ENCODE results near the gene PACRG.

PACRG gene

GRCh38 chr6:162957062-162957461 is 229.3 kb downstream of the PACRG start:
- H3K27ac ChIP-seq (ENCODE audit: low read length): no peak overlapping the region

DNA sequence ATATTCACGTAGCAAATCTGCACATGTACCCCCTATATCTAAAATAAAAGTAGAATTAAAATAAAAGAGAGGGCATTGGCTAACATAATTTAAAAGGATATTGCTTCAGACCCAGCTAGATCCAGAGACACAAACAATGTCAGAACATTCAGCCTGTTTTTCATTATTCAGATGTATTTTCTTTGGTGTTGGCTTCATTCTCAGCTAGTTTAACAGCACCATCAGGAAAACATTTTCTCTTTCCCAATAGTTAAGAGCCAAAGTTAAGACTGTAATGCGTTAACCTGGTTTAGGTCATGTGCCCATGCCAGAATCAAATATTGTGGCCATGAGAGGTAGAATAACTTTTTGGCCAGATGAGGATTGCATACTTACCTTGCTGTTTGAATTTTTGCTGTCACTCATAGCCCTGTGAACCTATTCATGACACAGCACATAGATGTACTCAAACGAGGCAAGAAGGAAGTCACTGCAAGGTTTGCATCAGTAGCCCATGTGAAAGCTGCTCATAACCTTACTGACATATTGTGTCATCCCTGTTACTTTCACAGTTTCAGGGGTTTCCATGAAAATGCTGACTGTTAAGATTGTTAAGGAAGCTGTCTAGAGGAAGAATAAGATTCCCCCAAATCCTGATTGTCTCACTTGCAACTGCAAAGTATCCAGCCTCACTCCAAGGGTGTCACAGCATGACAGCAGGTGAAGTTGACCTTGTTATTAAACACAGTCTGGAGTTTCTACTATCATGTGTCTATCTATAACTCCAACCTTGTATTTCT is 233.1 kb downstream of the PACRG start:
- Histone ChIP-seq H3K27ac (ENCODE audit: low read length) (no peak overlapping the region), H3K36me3 (ENCODE audit: control insufficient read depth, insufficient read depth, low read length) (no peaks in the 10 kb centered on the region), H3K9me3 (ENCODE audit: control insufficient read depth, insufficient read depth, low read length) (no peaks in the 10 kb centered on the region), H3K27me3 (ENCODE audit: control insufficient read depth, insufficient read depth, low read length) (no peaks in the 10 kb centered on the region), H3K4me1 (ENCODE audit: control insufficient read depth, insufficient read depth, low read length) (no peaks in the 10 kb centered on the region), H3K4me3 (ENCODE audit: low read length) (no peak overlapping the region)
- WGBS (ENCODE audit: insufficient coverage, insufficient read length): no CpG with 5 or more reads among the region's 3 CpGs
- DNase-seq (ENCODE audit: low read depth, low spot score): no peak

More at GRCh38 chr6:162957062-162957461, 229.3 kb downstream of the PACRG start:
- Histone ChIP-seq H3K36me3 (ENCODE audit: control insufficient read depth, insufficient read depth, low read length) (no peaks in the 10 kb centered on the region), H3K4me3 (ENCODE audit: low read length) (no peak overlapping the region), H3K4me1 (ENCODE audit: control insufficient read depth, insufficient read depth, low read length) (no peaks in the 10 kb centered on the region), H3K27me3 (ENCODE audit: control insufficient read depth, insufficient read depth, low read length) (no peaks in the 10 kb centered on the region), H3K9me3 (ENCODE audit: control insufficient read depth, insufficient read depth, low read length) (no peaks in the 10 kb centered on the region)
- no CpG with 5 or more reads among the region's 3 CpGs for WGBS (ENCODE audit: insufficient coverage, insufficient read length)
- no peak for DNase-seq (ENCODE audit: low read depth, low spot score)

- H3K36me3 ChIP-seq (ENCODE audit: control insufficient read depth, insufficient read depth, low read length): no peaks in the 10 kb centered on the region
- no peak for DNase-seq (ENCODE audit: low read depth, low spot score)
- no peak overlapping the region for H3K27ac ChIP-seq (ENCODE audit: low read length)
- no peaks in the 10 kb centered on the region for H3K4me1 ChIP-seq (ENCODE audit: control insufficient read depth, insufficient read depth, low read length)
- H3K9me3 ChIP-seq (ENCODE audit: control insufficient read depth, insufficient read depth, low read length): no peaks in the 10 kb centered on the region
- H3K4me3 ChIP-seq (ENCODE audit: low read length): no peak overlapping the region
- H3K27me3 ChIP-seq (ENCODE audit: control insufficient read depth, insufficient read depth, low read length): no peaks in the 10 kb centered on the region
These were observed 234.3 kb downstream of the PACRG start for GRCh38 chr6:162962093-162962492.

GRCh38 chr6:162963861-162964260 is 236.1 kb downstream of the PACRG start:
- Histone ChIP-seq H3K4me1 (ENCODE audit: control insufficient read depth, insufficient read depth, low read length) (no peaks in the 10 kb centered on the region), H3K36me3 (ENCODE audit: control insufficient read depth, insufficient read depth, low read length) (no peaks in the 10 kb centered on the region), H3K4me3 (ENCODE audit: low read length) (no peak overlapping the region), H3K9me3 (ENCODE audit: control insufficient read depth, insufficient read depth, low read length) (no peaks in the 10 kb centered on the region), H3K27ac (ENCODE audit: low read length) (no peak overlapping the region), H3K27me3 (ENCODE audit: control insufficient read depth, insufficient read depth, low read length) (no peaks in the 10 kb centered on the region)
- WGBS (ENCODE audit: insufficient coverage, insufficient read length): no CpG with 5 or more reads among the region's 1 CpG
- DNase-seq (ENCODE audit: low read depth, low spot score): no peak

- H3K27me3 ChIP-seq (ENCODE audit: control insufficient read depth, insufficient read depth, low read length): no peaks in the 10 kb centered on the region
- H3K36me3 ChIP-seq (ENCODE audit: control insufficient read depth, insufficient read depth, low read length): no peaks in the 10 kb centered on the region
- no CpG with 5 or more reads among the region's 6 CpGs for WGBS (ENCODE audit: insufficient coverage, insufficient read length)
- H3K9me3 ChIP-seq (ENCODE audit: control insufficient read depth, insufficient read depth, low read length): no peaks in the 10 kb centered on the region
- no peak overlapping the region for H3K27ac ChIP-seq (ENCODE audit: low read length)
- DNase-seq (ENCODE audit: low read depth, low spot score): no peak
- H3K4me3 ChIP-seq (ENCODE audit: low read length): no peak overlapping the region
- no peaks in the 10 kb centered on the region for H3K4me1 ChIP-seq (ENCODE audit: control insufficient read depth, insufficient read depth, low read length)
These were observed 236.8 kb downstream of the PACRG start for GRCh38 chr6:162964488-162965140.

GRCh38 chr6:162965366-162965765 is 237.6 kb downstream of the PACRG start:
- no peaks in the 10 kb centered on the region for H3K4me1 ChIP-seq (ENCODE audit: control insufficient read depth, insufficient read depth, low read length)

GRCh38 chr6:162970246-162970645 is 242.5 kb downstream of the PACRG start:
- Histone ChIP-seq H3K4me3 (ENCODE audit: low read length) (no peak overlapping the region), H3K9me3 (ENCODE audit: control insufficient read depth, insufficient read depth, low read length) (no peaks in the 10 kb centered on the region), H3K27me3 (ENCODE audit: control insufficient read depth, insufficient read depth, low read length) (no peaks in the 10 kb centered on the region), H3K4me1 (ENCODE audit: control insufficient read depth, insufficient read depth, low read length) (no peaks in the 10 kb centered on the region), H3K27ac (ENCODE audit: low read length) (no peak overlapping the region), H3K36me3 (ENCODE audit: control insufficient read depth, insufficient read depth, low read length) (no peaks in the 10 kb centered on the region)
- no peak for DNase-seq (ENCODE audit: low read depth, low spot score)
- WGBS (ENCODE audit: insufficient coverage, insufficient read length): no CpG with 5 or more reads among the region's 10 CpGs

More at GRCh38 chr6:162965366-162965765, 237.6 kb downstream of the PACRG start:
- no peak for DNase-seq (ENCODE audit: low read depth, low spot score)
- no peak overlapping the region for H3K27ac ChIP-seq (ENCODE audit: low read length)
- no peaks in the 10 kb centered on the region for H3K36me3 ChIP-seq (ENCODE audit: control insufficient read depth, insufficient read depth, low read length)
- no peaks in the 10 kb centered on the region for H3K9me3 ChIP-seq (ENCODE audit: control insufficient read depth, insufficient read depth, low read length)
- H3K27me3 ChIP-seq (ENCODE audit: control insufficient read depth, insufficient read depth, low read length): no peaks in the 10 kb centered on the region
- no CpG with 5 or more reads among the region's 1 CpG for WGBS (ENCODE audit: insufficient coverage, insufficient read length)
- H3K4me3 ChIP-seq (ENCODE audit: low read length): no peak overlapping the region

DNA sequence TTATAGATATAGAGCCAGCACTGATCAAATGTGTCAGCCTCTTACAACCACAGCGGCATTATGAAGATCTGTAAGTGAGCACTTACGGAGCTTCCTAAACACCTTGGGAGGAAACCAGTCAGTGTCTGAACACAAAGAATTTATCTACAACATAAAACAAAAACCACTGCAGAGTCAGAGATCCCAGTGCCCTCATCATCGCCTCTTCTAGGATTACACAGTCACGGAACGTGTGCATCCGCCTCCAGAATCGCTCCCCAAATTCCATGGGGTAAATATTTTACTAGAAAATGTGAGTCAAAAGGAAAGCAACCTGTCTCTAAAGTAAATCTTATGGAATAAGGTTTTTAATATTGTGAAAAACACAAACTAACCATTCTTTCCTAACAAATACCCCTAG is 243.6 kb downstream of the PACRG start:
- no CpG with 5 or more reads among the region's 7 CpGs for WGBS (ENCODE audit: insufficient coverage, insufficient read length)
- no peaks in the 10 kb centered on the region for H3K4me1 ChIP-seq (ENCODE audit: control insufficient read depth, insufficient read depth, low read length)
- no peaks in the 10 kb centered on the region for H3K9me3 ChIP-seq (ENCODE audit: control insufficient read depth, insufficient read depth, low read length)
- no peak overlapping the region for H3K4me3 ChIP-seq (ENCODE audit: low read length)
- no peaks in the 10 kb centered on the region for H3K36me3 ChIP-seq (ENCODE audit: control insufficient read depth, insufficient read depth, low read length)
- no peaks in the 10 kb centered on the region for H3K27me3 ChIP-seq (ENCODE audit: control insufficient read depth, insufficient read depth, low read length)
- H3K27ac ChIP-seq (ENCODE audit: low read length): no peak overlapping the region
- no peak for DNase-seq (ENCODE audit: low read depth, low spot score)

DNA sequence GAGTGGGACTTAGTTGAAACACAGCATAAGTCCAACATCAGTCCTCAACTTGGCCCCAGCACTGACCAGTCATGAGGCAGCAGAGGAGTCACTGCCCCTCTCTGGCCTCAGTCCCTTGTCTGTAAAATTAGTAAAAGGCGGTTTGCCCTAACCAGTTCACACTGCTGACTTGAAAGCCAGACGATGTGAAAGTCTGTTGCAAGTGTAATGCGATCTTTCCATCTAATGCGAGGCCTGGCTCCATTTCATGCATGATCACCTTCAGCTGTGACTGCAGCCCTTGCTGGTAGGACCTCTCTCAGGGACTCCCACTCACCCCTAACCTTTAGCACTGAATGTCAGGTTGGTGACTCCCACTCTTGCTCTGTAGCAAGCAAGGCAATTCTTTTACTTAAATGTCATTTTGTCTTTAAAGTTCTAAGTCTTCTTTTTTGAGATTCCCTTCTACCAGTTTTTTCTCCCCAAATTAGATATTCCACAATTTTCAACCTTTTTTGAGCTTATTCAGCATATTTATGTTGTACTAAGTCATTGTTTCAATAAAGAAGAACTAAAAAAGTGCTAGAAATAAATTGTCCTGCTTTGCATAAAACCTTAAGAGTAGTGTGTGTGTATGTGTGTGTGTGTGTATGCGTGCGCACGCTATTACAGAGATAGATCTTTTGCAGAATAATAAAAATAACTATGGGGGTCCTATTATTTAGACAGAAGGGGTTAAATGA is 245.5 kb downstream of the PACRG start:
- Histone ChIP-seq H3K27ac (ENCODE audit: low read length) (no peak overlapping the region), H3K4me1 (ENCODE audit: control insufficient read depth, insufficient read depth, low read length) (no peaks in the 10 kb centered on the region), H3K36me3 (ENCODE audit: control insufficient read depth, insufficient read depth, low read length) (no peaks in the 10 kb centered on the region), H3K9me3 (ENCODE audit: control insufficient read depth, insufficient read depth, low read length) (no peaks in the 10 kb centered on the region), H3K27me3 (ENCODE audit: control insufficient read depth, insufficient read depth, low read length) (no peaks in the 10 kb centered on the region), H3K4me3 (ENCODE audit: low read length) (no peak overlapping the region)
- no peak for DNase-seq (ENCODE audit: low read depth, low spot score)
- no CpG with 5 or more reads among the region's 7 CpGs for WGBS (ENCODE audit: insufficient coverage, insufficient read length)

DNA sequence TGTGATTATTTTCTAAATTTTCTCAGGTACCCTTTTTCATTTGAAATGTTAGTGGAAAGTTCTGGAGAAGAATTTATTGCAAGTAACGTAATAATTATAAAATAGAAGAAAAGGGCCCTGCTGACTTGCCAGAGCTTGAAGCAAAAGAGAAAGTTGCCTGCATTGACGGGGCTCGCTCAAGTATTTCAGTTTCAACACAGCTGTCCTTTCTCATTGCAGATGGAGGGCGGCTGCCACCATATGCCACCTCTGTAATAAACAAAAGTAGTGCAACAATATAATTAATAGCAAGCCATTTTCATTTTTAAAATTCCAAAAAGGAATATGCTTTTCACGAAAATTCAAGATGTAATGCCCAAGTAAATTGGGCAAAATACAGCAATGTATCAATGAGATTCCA is 246.2 kb downstream of the PACRG start:
- no peak for DNase-seq (ENCODE audit: low read depth, low spot score)
- no peaks in the 10 kb centered on the region for H3K27me3 ChIP-seq (ENCODE audit: control insufficient read depth, insufficient read depth, low read length)
- no peak overlapping the region for H3K27ac ChIP-seq (ENCODE audit: low read length)
- H3K4me3 ChIP-seq (ENCODE audit: low read length): no peak overlapping the region
- H3K36me3 ChIP-seq (ENCODE audit: control insufficient read depth, insufficient read depth, low read length): no peaks in the 10 kb centered on the region
- no CpG with 5 or more reads among the region's 5 CpGs for WGBS (ENCODE audit: insufficient coverage, insufficient read length)
- H3K9me3 ChIP-seq (ENCODE audit: control insufficient read depth, insufficient read depth, low read length): no peaks in the 10 kb centered on the region
- no peaks in the 10 kb centered on the region for H3K4me1 ChIP-seq (ENCODE audit: control insufficient read depth, insufficient read depth, low read length)
